GF-D8 (cell line): Measurements from ENCODE around the gene STC2.

Source experiments
- DNase-seq: peaks from one replicate; lab custom pipeline; 2025; lab: John Stamatoyannopoulos, UW

STC2 gene

GRCh38 chr5:173265433-173265832, 62.8 kb downstream of the STC2 start:
- DNase-seq = no peak
